GM23248 (cell line): Measurements from ENCODE around the gene GEMIN8. TPM values are rescaled to one million over a fixed set of nuclear protein-coding genes. Genes with fewer than 3 reads are reported as not detected.

Experiments
- DNase-seq: peaks from one replicate; pipeline ENCODE4 v3.0.0-alpha.2; 2015
- H2AFZ ChIP-seq: fragments of 200-600 bp; sonication (generic); 2 replicates; pipeline ENCODE4 v1.6.1; 2016; ENCODE audit warnings: antibody characterized with exemption
- H3F3A ChIP-seq: fragments of 200-600 bp; sonication (generic); 2 replicates; pipeline ENCODE4 v1.6.1; 2016; ENCODE audit warnings: mild to moderate bottlenecking, antibody characterized with exemption, mixed run types; ENCODE audit not compliant: insufficient read depth
- H3K27ac ChIP-seq: fragments of 200-600 bp; sonication (generic); 2 replicates; pipeline ENCODE4 v1.5.1; 2016; ENCODE audit warnings: mild to moderate bottlenecking
- H3K27me3 ChIP-seq: fragments of 200-600 bp; sonication (generic); replicated peaks from 2 replicates; pipeline ENCODE4 v1.6.1; 2016; ENCODE audit warnings: mild to moderate bottlenecking; ENCODE audit not compliant: insufficient read depth
- H3K36me3 ChIP-seq: fragments of 200-600 bp; sonication (generic); 2 replicates; pipeline ENCODE4 v1.6.1; 2016; ENCODE audit warnings: low read depth, mild to moderate bottlenecking
- H3K4me1 ChIP-seq: fragments of 200-600 bp; sonication (generic); 2 replicates; pipeline ENCODE4 v1.6.1; 2016; ENCODE audit warnings: mild to moderate bottlenecking; ENCODE audit not compliant: insufficient read depth
- H3K4me2 ChIP-seq: fragments of 200-600 bp; sonication (generic); one replicate; pipeline ENCODE4 v1.6.1; 2016; ENCODE audit warnings: mild to moderate bottlenecking; ENCODE audit not compliant: unreplicated experiment
- H3K4me3 ChIP-seq: fragments of 200-600 bp; sonication (generic); 2 replicates; pipeline ENCODE4 v1.5.1; 2016; ENCODE audit warnings: mild to moderate bottlenecking
- H3K79me2 ChIP-seq: fragments of 200-600 bp; sonication (generic); 2 replicates; pipeline ENCODE4 v1.6.1; 2016; ENCODE audit warnings: mild to moderate bottlenecking; ENCODE audit not compliant: insufficient read depth
- H3K9ac ChIP-seq: fragments of 200-600 bp; sonication (generic); 2 replicates; pipeline ENCODE4 v1.6.1; 2016; ENCODE audit warnings: mild to moderate bottlenecking
- H3K9me2 ChIP-seq: fragments of 200-600 bp; sonication (generic); 2 replicates; pipeline ENCODE4 v1.6.1; 2016; ENCODE audit warnings: mixed run types, mild to moderate bottlenecking, moderate library complexity; ENCODE audit not compliant: insufficient read depth
- H3K9me3 ChIP-seq: fragments of 200-600 bp; sonication (generic); one replicate; pipeline ENCODE4 v1.6.1; 2017; ENCODE audit warnings: low read depth
- H4K20me1 ChIP-seq: fragments of 200-600 bp; sonication (generic); 2 replicates; pipeline ENCODE4 v1.6.0; 2016; ENCODE audit not compliant: insufficient read depth
- EZH2 ChIP-seq: fragments of 200-600 bp; sonication (generic); IDR thresholded peaks from 2 replicates; pipeline ENCODE4 v1.6.1; 2018; ENCODE audit warnings: antibody characterized with exemption, mild to moderate bottlenecking; ENCODE audit not compliant: insufficient read depth, poor library complexity, severe bottlenecking
- EZH2phosphoT487 ChIP-seq: fragments of 200-600 bp; sonication (generic); IDR thresholded peaks from 2 replicates; pipeline ENCODE4 v1.6.1; 2018; ENCODE audit warnings: antibody characterized with exemption, moderate library complexity, mild to moderate bottlenecking, low read depth; ENCODE audit not compliant: insufficient read depth
- WGBS, 2 experiments: methylation state at CpG; one replicate each; pipeline ENCODE4 v1.1.6; 2015 to 2017; ENCODE audit warnings: low lambda C conversion rate in 2 of 2, low coverage in 1 of 2; ENCODE audit errors: missing lambda C conversion rate in 2 of 2; 5-methylcytosine and 5-hydroxymethylcytosine counted together
- in situ Hi-C: fragments of 300-500 bp; cut with MboI; formaldehyde crosslinking; loops from 2 replicates; pipeline ENCODE4 v1.15.0; 2020
- polyA plus RNA-seq: library from polyadenylated mRNA; unstranded; fragments of >200 nt; fragmentation: Nextera tagmentation; extraction: Ambion mirVana; gene quantifications from 2 replicates; pipeline ENCODE4 v1.2.1, GENCODE V29; 2016
- total RNA-seq: library from RNA; depleted of rRNA; stranded (reverse); fragments of >200 nt; shearing (Covaris generic); gene quantifications from 2 replicates; pipeline ENCODE4 v1.2.3, GENCODE V29; 2014

GEMIN8 gene
- total and polyA plus RNA-seq, 2 experiments from 2014 or later, result 12.1 to 20.5 TPM

DNA sequence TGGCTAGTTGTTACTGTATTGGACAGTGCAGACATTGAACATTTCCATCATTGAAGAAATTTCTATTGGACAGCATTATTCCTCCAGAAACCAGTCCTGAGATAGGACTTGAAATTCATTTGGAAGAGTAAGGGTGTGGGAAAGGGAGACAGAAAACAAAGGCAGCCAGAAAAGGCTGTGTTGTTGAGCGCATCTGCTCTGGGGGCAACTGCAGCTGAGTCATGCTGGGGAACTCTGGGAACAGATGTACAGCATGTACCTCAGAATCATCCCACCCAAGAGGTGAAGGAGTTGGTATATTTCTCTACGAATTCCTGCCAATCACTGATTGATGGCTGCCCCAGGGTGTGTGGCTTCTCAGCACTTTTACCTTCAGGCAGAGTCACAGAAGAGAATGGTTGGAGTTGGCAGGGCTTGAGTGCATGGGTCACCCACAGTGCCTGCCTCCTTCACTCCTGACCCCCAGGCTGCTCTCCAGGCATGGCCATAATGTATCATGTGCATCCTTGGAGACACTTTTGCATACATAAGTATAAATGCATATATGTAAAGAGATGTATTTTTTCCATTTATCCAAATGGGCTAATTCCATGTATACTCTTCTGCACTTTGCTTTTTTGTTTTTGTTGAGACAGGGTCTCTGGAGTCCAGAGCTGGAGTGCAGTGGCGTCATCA, 39.4 kb downstream of the GEMIN8 start:
- Histone ChIP-seq H3K9ac (no peak overlapping the region), H3K4me3 (no peak overlapping the region), H3K27me3 (no peaks in the 10 kb centered on the region), H4K20me1 (no peaks in the 10 kb centered on the region), H3K9me2 (no peaks in the 10 kb centered on the region), H3K27ac (no peak overlapping the region), H3K4me2 (no peak overlapping the region), H3K4me1 (no peaks in the 10 kb centered on the region), H2AFZ (no peak overlapping the region), H3K79me2 (no peaks in the 10 kb centered on the region), H3K36me3 (no peaks in the 10 kb centered on the region), H3K9me3 (no peaks in the 10 kb centered on the region), H3F3A (no peaks in the 10 kb centered on the region)
- in situ Hi-C loops, result no loop called here
- no peak for DNase-seq
- no peak for TF ChIP-seq EZH2phosphoT487
- no peak for TF ChIP-seq EZH2
- WGBS, 2 experiments, result 33% methylated on average over 3 of the region's 3 CpGs

DNA sequence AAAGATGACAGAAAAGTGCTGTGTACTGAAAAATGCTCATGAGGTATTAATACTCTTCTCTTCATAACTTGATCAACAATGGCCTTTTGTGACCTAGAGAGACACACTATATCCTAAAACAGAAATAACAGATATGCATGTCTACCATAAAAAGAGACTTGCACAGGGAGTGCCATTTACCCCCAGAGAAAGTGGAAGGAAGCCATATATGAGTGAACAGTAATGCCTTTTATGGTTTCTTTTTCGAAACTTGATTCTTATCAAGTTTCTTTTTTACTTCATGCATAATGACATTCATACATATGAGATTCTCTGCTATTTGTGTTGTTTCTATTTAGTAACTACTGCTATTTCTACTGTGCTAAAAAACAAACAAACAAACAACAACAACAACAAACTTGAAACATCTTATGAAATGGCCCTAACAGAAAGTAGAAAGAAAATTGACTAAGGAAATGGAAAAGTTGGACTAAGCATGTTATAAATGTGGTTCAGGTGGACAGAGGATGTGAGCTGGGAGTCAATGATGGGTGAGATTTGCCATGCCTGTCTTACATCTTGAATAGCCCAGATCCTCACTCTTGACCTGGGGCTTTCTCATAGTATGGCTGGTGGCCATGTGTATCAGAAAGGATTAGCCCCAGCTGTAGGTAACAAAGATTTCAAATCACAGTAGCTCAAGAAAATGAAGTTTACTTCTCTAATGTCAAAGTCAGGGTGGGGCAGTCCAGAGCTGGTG, 43.8 kb downstream of the GEMIN8 start:
- no peaks in the 10 kb centered on the region for H3K79me2 ChIP-seq
- DNase-seq, result no peak
- H3K4me2 ChIP-seq, result no peak overlapping the region
- H3F3A ChIP-seq, result no peaks in the 10 kb centered on the region
- in situ Hi-C loops, result no loop called here
- no peaks in the 10 kb centered on the region for H3K9me3 ChIP-seq
- no peaks in the 10 kb centered on the region for H3K27me3 ChIP-seq
- no peaks in the 10 kb centered on the region for H3K36me3 ChIP-seq
- 65 to 67% methylated on average over 1 of the region's 1 CpG for WGBS, 2 experiments
- no peak overlapping the region for H2AFZ ChIP-seq
- no peaks in the 10 kb centered on the region for H4K20me1 ChIP-seq
- H3K4me3 ChIP-seq, result no peak overlapping the region
- no peaks in the 10 kb centered on the region for H3K4me1 ChIP-seq
- H3K27ac ChIP-seq, result no peak overlapping the region
- no peaks in the 10 kb centered on the region for H3K9me2 ChIP-seq
- TF ChIP-seq EZH2 (no peak), EZH2phosphoT487 (no peak)
- no peak overlapping the region for H3K9ac ChIP-seq

DNA sequence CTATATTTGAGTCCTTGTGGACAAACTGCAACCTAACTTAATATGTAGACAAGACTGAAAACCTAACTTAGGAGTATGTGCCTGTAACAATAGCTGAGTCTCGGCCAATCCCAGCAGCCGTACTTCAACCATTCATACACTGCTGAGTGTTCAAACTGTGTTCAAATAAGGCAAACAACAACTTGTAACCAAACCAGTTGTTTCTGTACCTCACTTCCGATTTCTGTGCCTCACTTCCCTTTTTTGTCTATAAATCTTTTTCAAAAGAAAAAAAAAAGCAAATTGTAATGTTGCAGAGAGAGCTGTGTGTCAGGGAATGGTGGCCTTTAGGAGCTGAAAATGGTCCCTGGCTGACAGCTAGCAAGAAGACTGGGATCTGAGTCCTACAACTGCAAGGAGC, 46.0 kb downstream of the GEMIN8 start:
- no peak for DNase-seq
- no peak overlapping the region for H3K27ac ChIP-seq
- no peaks in the 10 kb centered on the region for H3K9me2 ChIP-seq
- H3K36me3 ChIP-seq, result no peaks in the 10 kb centered on the region
- in situ Hi-C loops, result no loop called here
- H2AFZ ChIP-seq, result no peak overlapping the region
- WGBS, 2 experiments, result 49 to 61% methylated on average over 3 of the region's 3 CpGs
- no peaks in the 10 kb centered on the region for H3K27me3 ChIP-seq
- H3K9me3 ChIP-seq, result no peaks in the 10 kb centered on the region
- H3K4me1 ChIP-seq, result no peaks in the 10 kb centered on the region
- H3K4me2 ChIP-seq, result no peak overlapping the region
- H3K79me2 ChIP-seq, result no peaks in the 10 kb centered on the region
- H3F3A ChIP-seq, result no peaks in the 10 kb centered on the region
- H3K4me3 ChIP-seq, result no peak overlapping the region
- no peak overlapping the region for H3K9ac ChIP-seq
- no peak for TF ChIP-seq EZH2
- TF ChIP-seq EZH2phosphoT487, result no peak
- no peaks in the 10 kb centered on the region for H4K20me1 ChIP-seq

DNA sequence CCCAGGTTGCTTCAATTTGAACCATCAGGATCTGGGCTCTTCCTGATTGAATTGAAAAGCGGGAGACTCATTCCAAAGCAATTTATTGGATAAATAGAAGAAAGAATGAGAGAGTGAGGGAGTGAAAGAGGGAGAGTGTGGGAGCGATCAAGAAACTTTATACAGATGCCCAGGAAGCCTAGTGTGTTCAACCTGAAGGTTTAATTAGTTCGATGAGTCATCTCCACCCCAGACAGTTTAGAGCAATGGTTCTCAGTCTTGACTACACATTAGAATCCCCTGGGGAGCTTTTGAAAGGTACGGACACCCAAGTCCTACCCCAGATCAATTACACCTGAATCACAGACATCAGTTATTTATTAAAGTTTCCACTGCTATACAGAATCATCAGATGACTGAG, 61.5 kb downstream of the GEMIN8 start:
- no peak overlapping the region for H3K9ac ChIP-seq
- TF ChIP-seq EZH2phosphoT487 (no peak), EZH2 (no peak)
- H3K79me2 ChIP-seq, result no peaks in the 10 kb centered on the region
- in situ Hi-C loops, result no loop called here
- no peaks in the 10 kb centered on the region for H3K9me2 ChIP-seq
- WGBS, 2 experiments, result 49 to 54% methylated on average over 4 of the region's 4 CpGs
- no peaks in the 10 kb centered on the region for H3F3A ChIP-seq
- H2AFZ ChIP-seq, result no peak overlapping the region
- no peaks in the 10 kb centered on the region for H4K20me1 ChIP-seq
- H3K4me1 ChIP-seq, result no peaks in the 10 kb centered on the region
- no peak overlapping the region for H3K27ac ChIP-seq
- H3K4me2 ChIP-seq, result no peak overlapping the region
- no peak for DNase-seq
- no peaks in the 10 kb centered on the region for H3K36me3 ChIP-seq
- no peaks in the 10 kb centered on the region for H3K9me3 ChIP-seq
- no peaks in the 10 kb centered on the region for H3K27me3 ChIP-seq
- H3K4me3 ChIP-seq, result no peak overlapping the region
